Hematopoietic multipotent progenitor cell treated with erythropoietin and hydrocortisone succinate and interleukin-3 and kit ligand, for 6 days (in vitro differentiated cells): ENCODE results near the gene PLA2G10.
A peak's percentile ranks its signal among the peaks of the same experiment; 100 is the strongest.
"Not testable (repeated sequence)": the region's sequence is repeated elsewhere in the genome, so short reads cannot be mapped to it uniquely, and the experiment has no call there.

Source experiments
- DNase-seq: peaks from one replicate; pipeline ENCODE4 v3.0.0-alpha.2; 2015

The PLA2G10 gene

GRCh38 chr16:14658063-14658462 lies 36.0 kb downstream of the PLA2G10 start:
- peak; percentile 92 for DNase-seq

- DNase-seq = no peak
Measured at GRCh38 chr16:14652726-14653125, 41.4 kb downstream of the PLA2G10 start.

- DNase-seq = no peak
Measured at GRCh38 chr16:14650629-14651028, 43.5 kb downstream of the PLA2G10 start.

- DNase-seq = no peak
Measured at GRCh38 chr16:14649816-14650215, 44.3 kb downstream of the PLA2G10 start.

- peak; percentile 41 for DNase-seq
Measured at GRCh38 chr16:14641926-14642325, 52.2 kb downstream of the PLA2G10 start.

GRCh38 chr16:14641206-14641605 lies 52.9 kb downstream of the PLA2G10 start:
- DNase-seq = no peak

GRCh38 chr16:14640538-14640937 lies 53.6 kb downstream of the PLA2G10 start:
- DNase-seq = peak; percentile 30

GRCh38 chr16:14636951-14637240 lies 57.2 kb downstream of the PLA2G10 start:
- DNase-seq = not testable (repeated sequence)

GRCh38 chr16:14636179-14636950 lies 57.7 kb downstream of the PLA2G10 start:
- DNase-seq = not testable (repeated sequence)

GRCh38 chr16:14635395-14636165 lies 58.5 kb downstream of the PLA2G10 start:
- no peak for DNase-seq

GRCh38 chr16:14634389-14634725 lies 59.8 kb downstream of the PLA2G10 start:
- DNase-seq = no peak

GRCh38 chr16:14632693-14633569 lies 61.2 kb downstream of the PLA2G10 start, which contains the start of gene BFAR:
Gene BFAR, plus strand, starts transcription at chr16:14632951. Its CDS starts 11,396 bp downstream, at chr16:14644347.
- peak; percentile 98 for DNase-seq

GRCh38 chr16:14630620-14631330 lies 63.3 kb downstream of the PLA2G10 start:
- not testable (repeated sequence) for DNase-seq

- DNase-seq = peak; percentile 99
Measured at GRCh38 chr16:14629919-14630619, 64.0 kb downstream of the PLA2G10 start, which contains the start of gene PARN. Gene PARN, minus strand, starts transcription at chr16:14630260. Its CDS starts 135 bp downstream, at chr16:14630125.

- DNase-seq = peak; percentile 40
Measured at GRCh38 chr16:14629612-14629918, 64.5 kb downstream of the PLA2G10 start.

GRCh38 chr16:14628806-14629611 lies 65.1 kb downstream of the PLA2G10 start:
- no peak for DNase-seq

- no peak for DNase-seq
Measured at GRCh38 chr16:14627078-14627477, 67.0 kb downstream of the PLA2G10 start.
